Hematopoietic multipotent progenitor cell treated with erythropoietin and hydrocortisone succinate and interleukin-3 and kit ligand, for 17 days (in vitro differentiated cells): ENCODE measurements around the gene PRLR.

Source experiments
- DNase-seq: peaks from one replicate; pipeline ENCODE4 v3.0.0-alpha.2; 2015; ENCODE audit warnings: low spot score

PRLR gene

GRCh38 chr5:35032356-35032755 is 197.9 kb downstream of the PRLR start:
- DNase-seq, result no peak

- DNase-seq, result no peak
Observed at GRCh38 chr5:35031276-35031675, 199.0 kb downstream of the PRLR start.

GRCh38 chr5:35030426-35031100 is 199.7 kb downstream of the PRLR start:
- no peak for DNase-seq

- no peak for DNase-seq
Observed at GRCh38 chr5:35029333-35029732, 201.0 kb downstream of the PRLR start.

GRCh38 chr5:35026941-35027340 is 203.3 kb downstream of the PRLR start:
- DNase-seq, result no peak

- DNase-seq, result no peak
Observed at GRCh38 chr5:35026280-35026840, 203.9 kb downstream of the PRLR start.

- no peak for DNase-seq
Observed at GRCh38 chr5:35024911-35025510, 205.3 kb downstream of the PRLR start.

- no peak for DNase-seq
Observed at GRCh38 chr5:35023391-35024178, 206.7 kb downstream of the PRLR start.

GRCh38 chr5:35016174-35017051 is 213.9 kb downstream of the PRLR start:
- no peak for DNase-seq

GRCh38 chr5:35015063-35015462 is 215.2 kb downstream of the PRLR start:
- DNase-seq, result no peak

- DNase-seq, result no peak
Observed at GRCh38 chr5:35012796-35013195, 217.5 kb downstream of the PRLR start.

- no peak for DNase-seq
Observed at GRCh38 chr5:35012365-35012764, 217.9 kb downstream of the PRLR start.

GRCh38 chr5:35010676-35011075 is 219.6 kb downstream of the PRLR start:
- DNase-seq, result no peak

GRCh38 chr5:35009657-35010056 is 220.6 kb downstream of the PRLR start:
- no peak for DNase-seq

GRCh38 chr5:35009019-35009418 is 221.3 kb downstream of the PRLR start:
- no peak for DNase-seq

GRCh38 chr5:35004771-35005170 is 225.5 kb downstream of the PRLR start:
- DNase-seq, result no peak

- no peak for DNase-seq
Observed at GRCh38 chr5:35004200-35004599, 226.1 kb downstream of the PRLR start.

GRCh38 chr5:35003018-35003957 is 227.0 kb downstream of the PRLR start:
- DNase-seq, result peak; percentile 79

GRCh38 chr5:35002459-35002858 is 227.8 kb downstream of the PRLR start:
- no peak for DNase-seq

GRCh38 chr5:35001842-35002241 is 228.4 kb downstream of the PRLR start:
- no peak for DNase-seq
